Measurements from ENCODE around the gene PARM1.
"Not testable (repeated sequence)": the region's sequence is repeated elsewhere in the genome, so short reads cannot be mapped to it uniquely, and the experiment has no call there.

The PARM1 gene

DNA sequence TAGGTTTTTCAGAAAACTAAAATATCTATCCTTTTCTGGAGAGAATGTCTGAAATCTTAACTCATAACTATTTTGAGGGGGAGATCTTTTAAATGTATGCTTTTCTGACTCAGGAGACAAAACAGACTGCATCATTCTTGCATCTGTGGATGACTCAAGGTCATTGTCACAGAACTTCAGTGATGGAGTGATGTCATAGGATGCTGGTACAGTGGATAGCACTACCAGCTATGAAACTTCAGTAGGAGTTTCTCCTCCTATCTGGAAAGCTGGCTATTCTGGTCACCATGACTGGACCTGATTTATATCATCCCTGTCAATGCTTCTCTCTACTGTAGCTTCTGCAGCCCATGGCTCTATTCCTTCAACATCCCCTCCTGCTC is 50.3 kb downstream of the PARM1 start:
- DNase-seq (ENCODE audit: low read depth), result no peak

DNA sequence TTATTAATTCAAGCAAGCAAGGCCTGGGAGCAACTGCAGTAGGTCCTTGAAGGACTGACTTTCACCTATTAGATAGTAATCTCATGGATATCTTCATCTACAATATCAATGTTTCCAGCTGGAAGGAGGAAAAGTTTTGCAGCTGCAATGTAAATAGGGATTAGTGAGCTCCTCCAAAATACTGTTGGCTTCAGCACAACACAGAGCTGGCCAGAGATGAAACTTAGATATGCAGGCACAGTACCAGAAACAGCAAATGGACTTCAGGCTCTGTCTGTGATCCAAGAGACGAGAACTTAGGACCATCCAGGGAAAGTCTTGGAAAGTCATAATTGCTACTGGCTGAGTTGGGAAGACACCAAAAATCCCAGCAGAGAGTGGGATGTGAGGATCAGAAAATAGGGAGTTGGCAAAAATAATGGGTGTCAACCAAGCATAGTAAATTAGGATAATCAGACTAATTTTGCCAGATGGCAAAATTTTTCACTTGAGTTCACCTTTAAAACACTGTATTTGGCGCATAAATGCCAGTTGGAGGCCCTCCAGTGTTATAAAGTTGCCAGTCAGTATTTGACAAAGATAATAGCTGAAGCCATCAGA is 57.5 kb downstream of the PARM1 start:
- DNase-seq (ENCODE audit: low read depth), result no peak

DNA sequence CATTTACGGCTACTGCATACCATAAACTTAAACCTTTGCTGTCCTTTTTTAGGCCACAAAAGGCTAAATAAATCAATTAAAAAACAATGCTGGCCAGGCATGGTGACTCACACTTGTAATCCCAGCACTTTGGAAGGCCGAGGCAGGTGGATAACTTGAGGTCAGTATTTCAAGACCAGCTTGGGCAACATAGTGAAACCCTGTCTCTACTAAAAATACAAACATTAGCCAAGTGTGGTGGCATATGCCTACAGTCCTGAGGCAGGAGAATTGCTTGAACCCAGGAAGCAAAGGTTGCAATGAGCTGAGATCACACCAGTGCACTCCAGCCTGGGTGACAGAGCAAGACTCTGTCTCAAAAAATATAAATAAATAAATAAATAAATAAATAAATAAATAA is 61.5 kb downstream of the PARM1 start:
- not testable (repeated sequence) for DNase-seq (ENCODE audit: low read depth)

DNA sequence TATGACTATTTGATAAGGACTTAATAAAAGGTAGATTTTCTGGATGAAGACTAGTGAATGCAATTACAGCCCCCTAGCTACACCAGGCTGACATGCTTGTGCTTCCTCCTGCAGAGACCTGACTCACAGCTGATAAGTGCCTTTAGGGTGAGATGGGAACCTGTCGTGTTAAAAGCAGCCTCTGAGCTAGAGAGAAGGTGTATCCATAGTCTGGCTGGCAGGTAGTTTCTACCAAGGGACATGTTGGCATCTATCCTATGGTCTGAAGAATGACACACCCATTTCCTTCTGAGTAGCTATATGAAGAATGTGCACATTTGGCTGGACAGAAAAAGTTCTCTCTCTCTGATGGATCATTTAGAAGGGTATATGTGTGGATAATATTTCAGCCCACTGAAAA is 64.1 kb downstream of the PARM1 start:
- DNase-seq (ENCODE audit: low read depth), result no peak

DNA sequence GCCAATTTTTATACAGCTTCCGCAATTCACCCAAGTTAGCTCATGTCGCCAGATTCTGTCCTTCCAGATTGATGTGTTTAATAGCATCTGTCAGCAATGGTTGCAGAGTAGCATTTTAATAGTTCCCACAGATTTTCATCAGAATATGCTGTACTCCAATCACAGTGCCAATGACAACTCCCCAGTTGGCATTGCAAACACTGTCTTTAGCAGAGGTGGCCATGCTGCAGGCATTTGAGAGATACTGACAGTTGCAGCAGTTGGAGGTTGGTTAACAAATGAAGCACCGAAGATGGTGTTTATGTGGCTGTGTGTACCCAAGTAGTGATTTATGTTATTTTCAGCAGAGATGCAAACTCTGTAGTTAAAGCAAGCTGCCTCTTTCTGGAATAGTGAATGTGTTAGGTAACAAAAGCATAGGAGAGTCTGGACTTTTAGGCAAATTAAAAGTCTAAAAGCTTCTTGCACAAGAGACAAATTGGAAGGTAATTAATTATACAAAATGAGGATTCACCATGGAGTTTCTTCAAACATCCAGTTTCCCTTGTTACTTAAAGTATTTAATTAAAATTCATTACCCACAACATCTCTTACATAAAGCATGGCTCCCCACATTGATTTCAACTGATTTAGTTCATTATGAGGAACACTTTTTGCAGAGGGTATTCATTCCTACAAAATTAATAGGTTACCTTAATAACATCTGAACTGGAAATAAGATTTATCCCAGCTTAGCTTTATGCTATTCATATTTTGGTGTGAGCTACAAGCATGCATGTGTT is 65.2 kb downstream of the PARM1 start:
- no peak for DNase-seq (ENCODE audit: low read depth)

DNA sequence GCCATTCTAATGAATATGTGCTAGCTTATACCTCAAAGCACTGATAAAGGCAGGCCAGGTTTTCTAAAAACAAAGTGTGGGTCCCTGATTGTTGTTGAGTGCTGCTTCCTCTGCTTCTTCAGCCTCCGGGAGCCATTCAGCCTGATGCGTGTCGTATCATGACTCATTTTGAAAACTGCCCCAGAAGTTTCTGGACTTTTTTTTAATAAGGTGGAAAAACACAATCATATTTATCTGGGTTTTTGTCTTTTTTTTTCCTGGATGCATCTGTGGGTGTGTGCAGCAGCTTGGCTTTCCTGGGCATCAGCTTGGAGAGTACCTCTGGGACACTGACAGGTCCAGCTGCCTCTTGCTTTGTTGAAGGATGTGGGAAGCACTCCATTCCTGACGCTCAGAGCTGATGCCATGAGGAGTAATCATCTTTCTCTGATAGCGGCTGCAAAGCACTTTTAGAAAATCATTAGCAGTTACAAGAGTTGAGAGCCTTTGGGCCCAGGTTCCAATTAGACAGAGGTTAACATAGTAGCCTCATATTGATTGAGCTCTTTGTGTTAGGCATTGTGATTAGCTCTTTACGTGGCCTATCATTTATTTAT is 66.9 kb downstream of the PARM1 start:
- no peak for DNase-seq (ENCODE audit: low read depth)

DNA sequence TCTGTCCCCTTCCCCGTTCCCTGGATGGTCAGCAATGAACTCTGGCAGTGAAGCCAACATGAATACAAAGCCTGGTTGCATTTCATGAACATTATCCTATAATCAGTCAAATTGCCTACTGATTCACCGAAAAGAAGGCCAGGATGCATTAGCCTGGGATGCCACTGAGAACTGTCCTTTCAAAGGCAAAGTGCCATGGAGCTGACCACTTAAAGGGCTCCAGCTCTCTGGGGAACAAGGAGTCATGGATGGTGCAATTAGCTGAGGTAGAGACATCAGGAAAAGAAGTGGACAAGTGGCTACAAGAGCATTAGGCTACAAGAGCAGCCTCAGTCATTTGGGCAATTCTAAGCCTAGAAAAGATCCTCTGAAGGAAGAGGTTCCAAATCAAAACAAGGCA is 69.0 kb downstream of the PARM1 start:
- no peak for DNase-seq (ENCODE audit: low read depth)

DNA sequence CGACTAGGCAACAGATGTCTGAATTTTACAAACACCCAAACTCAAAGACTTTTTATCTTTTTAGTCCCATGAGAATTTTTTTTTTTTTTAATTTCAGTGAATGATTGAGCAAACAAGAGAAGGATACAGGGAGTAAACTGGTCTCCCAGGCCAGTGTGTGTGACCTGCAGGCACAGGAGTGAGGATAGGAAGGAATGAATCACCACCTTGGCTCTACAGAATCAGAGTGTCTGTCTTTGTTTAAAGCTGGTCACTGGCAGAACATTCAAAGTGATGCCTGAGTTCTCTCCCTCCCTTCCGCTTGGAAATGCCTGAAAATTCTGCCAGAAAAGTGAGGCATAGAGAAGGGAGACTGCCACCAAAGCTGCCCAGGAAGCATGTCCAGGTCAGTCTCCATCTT is 69.5 kb downstream of the PARM1 start:
- DNase-seq (ENCODE audit: low read depth), result no peak

DNA sequence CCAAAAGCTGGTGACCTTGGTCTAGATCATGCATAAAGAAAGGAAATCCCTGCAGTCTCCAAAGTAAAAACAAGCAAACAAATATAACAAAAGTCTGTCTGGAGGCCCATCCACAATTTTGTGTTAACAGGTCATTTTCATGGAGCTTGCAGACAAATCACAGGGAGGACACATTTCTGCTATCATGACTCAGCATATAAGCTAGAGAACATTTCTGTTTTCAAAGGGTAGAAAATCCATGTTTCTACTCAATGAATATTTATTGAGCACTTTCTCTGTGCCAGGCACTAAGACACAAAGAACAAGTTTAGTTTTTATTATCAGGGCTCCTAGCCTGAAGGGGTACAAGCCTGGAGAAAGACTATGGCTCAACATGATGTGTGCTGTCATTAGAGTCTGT is 71.1 kb downstream of the PARM1 start:
- DNase-seq (ENCODE audit: low read depth), result no peak

DNA sequence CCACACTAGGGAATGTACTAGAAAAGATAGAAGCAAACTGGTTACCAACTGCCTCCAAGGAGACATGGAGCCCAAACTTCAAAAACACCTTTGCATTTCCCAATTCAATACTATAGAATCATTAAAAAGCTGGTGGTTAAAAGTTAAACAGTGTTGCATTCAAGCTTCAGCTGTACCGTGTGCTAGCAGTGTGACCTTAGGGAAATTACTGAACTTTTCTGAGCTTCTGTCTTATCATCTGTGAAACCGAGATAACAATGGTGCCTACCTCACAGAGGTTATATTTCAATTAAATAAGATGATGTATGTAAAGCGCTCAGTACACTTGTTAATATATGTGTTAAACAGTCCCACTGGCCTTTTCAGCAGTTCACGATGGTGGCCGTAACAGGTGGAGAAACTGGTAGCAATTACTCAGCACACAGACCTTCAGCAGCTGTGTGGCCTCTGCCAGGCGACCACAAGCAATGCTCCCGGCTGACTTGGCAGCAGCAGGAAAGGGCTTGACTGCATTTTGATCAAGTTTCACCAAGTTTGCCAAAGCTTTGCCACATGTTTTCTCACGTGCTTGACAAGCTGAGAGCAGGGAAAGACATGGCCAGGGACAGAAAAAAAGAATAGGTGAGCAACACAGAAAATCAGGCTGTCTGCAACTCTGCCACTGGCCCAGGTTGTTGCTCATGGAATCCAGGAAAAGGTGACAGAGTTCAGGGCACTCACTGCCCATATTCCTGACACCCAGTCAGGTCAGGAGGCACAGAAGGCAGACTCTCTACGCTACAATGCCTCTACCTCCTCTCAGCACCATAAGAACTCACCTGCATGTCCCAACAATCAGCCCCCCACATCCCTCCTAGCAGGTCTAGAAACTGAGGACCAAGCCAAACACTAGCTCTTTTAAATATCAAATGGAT is 72.1 kb downstream of the PARM1 start:
- no peak for DNase-seq (ENCODE audit: low read depth)

DNA sequence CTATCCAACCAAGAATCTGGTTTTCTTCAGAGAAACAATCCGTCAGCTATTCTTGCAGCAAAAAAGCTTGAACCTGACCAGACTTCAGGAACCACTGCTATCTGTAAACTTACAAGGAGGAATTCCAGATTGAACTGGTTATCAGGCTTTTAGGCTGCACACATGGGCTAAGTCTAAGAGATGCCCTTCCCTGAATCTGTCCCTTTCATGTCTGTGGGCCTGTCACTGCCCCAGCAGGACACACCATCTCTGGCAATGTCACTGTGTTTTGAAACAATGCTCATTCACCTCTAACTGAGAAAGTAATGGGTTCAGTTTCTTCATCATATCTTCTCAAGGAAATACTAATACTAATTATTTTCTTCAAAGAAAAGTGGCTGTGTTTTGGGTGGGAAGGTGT is 72.8 kb downstream of the PARM1 start:
- no peak for DNase-seq (ENCODE audit: low read depth)

DNA sequence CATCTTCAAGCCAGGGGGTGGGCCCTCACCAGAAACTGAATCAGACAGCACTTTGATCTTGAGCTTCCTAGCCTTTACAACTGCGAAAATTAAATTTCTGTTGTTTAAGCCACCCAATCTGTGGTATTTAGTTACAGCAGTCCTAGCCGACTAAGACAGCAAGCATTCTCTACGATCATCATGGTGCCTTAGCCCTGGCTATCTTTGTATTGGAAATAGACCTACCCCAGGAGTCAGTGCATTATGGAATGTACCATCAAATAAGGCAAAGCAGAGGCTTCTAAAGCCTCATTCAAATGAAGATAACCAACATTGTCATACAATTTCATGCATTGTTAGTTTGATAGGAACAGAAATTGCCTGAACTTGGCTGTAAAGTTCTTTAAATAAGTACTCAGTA is 75.0 kb downstream of the PARM1 start:
- DNase-seq (ENCODE audit: low read depth), result no peak

DNA sequence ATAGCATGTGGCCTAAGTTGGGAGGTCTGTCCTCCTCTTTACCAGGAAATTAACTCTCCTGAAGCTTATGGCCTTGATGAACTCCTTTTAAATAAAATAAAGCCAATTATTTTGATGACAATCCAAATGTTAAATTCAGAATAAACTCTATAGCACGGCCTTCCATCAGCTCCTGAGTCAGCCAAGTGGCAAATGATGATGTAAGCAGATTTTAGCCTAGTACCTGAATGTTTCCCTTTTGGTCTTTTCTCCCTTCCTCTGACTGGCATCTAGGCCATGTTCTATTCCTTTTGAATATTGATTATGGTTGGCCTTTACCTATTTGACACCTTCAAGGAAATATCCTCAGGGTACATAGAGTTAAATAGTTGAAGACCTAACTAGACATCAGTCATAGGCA is 76.2 kb downstream of the PARM1 start:
- no peak for DNase-seq (ENCODE audit: low read depth)

DNA sequence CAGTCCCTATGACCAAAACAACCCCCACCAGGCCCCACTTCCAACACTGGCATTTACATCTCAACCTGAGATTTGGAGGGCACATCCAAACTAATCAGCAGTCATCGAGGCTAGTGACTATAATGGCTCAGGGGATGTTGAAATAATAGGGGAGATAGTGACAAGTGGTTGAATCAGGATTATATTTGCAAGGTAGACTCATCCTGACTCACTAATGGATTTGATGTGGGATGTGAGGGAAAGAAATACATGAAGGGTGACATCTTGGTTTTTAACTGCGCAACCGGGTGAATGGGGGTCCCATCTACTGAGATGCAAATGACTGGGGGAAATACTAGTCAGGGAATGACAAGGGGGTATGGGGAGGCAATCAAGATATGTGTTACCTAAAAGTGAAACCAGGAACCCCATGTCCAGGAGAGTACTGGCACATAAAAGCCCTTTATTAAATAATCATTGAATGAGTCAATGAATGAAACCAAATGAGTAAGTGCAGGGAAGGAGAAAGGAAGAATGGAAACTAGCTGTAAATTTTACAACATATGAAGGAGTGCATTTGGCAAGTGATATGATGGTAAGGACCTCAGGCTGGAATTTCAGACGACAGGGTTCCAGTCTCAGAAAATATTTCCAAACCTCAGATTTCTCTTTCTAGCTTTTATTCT is 78.3 kb downstream of the PARM1 start:
- DNase-seq (ENCODE audit: low read depth), result no peak

DNA sequence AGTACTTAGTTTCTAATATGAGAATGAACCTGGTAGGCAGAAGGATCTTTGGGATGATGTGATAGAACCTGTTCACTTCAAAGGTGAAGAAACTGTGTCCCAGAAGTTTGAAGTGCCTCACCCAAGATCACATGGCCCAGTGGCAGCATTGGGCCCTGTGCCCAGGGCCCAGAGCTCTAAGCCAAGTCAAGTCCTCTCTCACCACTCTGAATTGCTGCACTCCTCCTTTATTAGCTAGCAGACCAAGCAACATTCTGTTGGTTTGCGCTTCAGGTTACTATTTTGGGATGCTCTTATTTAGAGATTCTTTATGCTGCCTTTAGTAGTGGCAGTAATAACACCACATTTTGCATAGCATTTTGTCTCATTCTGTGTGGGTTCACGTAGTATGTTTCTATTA is 82.7 kb downstream of the PARM1 start:
- DNase-seq (ENCODE audit: low read depth), result no peak

DNA sequence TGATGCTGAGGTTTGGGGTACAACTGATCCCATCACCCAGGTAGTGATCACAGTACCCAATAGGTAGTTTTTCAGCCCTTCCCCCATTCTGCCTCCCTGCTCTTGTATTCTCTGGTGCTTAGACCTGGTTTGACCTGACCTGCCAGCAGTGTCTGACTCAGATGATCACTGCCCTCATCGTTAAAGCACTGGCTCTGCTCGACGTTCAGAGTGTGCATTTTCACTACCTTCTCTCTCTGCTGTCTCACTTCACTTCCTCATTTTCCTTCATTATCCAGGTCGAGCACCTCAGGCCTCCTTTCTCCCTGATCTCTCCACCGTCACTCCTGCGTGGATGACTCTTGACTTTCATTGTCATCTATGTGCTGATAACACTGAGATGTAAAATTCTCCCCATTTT is 83.6 kb downstream of the PARM1 start:
- DNase-seq (ENCODE audit: low read depth), result no peak

DNA sequence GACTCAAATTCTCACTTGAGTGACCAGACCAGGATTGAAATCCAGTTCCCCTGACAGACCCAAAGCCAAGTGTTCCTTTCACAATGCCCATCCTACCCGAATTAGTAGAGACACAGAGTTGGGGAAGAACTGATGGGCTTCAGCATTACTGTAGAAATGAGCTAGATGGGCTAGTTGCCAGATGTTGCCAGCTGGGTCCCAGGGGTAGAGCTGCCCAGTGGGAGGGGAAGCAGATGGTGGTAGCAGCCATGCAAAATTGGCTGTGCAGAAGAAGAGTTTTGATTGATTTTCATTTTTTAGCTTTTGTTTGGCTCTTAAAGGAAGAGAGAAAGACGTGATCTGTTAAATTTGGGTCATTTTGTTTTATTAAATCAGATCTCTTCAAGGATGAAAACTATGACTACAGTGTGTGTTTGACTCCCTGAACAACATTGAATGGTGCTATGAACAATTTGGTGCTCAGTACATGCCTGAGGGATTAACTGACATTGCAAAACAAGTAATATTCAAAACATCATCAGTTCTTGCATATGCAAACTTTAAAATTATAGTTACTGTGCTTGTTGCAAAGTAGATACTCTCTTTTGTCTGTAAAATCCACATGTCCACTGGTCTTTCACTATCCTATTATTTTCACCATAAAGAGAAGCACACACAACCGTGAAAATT is 86.0 kb downstream of the PARM1 start:
- no peak for DNase-seq (ENCODE audit: low read depth)

DNA sequence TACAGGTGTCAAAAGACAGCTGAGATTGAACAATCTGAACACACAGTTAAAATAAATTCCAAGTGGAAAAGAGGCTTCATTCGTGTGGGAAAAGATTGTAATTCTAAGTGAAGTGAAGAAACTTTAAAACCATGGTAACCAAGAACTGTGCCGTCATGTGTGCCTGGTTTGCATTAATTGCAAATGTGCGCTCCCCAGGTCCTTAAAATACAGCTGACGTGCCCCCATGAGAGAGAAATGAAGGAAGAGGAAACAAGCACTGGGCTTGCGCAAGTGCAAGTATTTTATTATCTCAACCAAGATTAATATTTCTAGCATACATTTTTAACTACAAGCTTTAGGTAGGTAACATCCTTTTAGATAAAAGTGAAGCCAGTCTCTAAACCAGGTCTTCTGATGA is 92.5 kb downstream of the PARM1 start:
- no peak for DNase-seq (ENCODE audit: low read depth)

DNA sequence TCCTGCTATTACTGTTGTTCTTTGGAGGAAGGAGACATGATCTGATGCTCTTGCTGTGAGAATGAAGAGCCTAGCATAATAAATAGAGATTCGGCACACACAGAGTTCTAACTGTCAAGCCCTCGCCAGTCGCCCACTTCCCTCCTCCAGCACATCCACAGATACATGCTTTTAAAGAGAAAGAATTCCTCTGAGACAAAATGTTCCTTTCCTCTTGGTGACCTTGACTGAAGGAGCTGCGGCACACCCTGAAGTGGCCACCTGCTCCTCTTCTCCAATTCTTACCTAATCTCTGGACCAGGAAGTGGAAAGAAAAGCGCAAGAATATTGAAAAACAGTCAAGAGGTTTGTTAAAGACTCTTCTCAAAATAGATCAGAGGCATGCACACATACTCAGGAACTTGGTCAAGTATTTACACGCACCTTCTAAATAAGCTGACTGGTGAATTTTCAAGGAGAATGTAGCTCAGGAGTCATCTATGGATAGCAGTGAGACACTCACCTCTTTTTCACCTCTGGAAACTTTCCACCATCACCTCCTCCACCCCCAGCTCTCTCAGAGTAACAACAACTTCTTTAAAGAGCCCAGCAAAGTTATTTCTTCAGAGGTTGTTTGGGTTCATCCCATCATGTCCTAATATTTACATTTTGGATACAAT is 95.4 kb downstream of the PARM1 start:
- DNase-seq (ENCODE audit: low read depth), result no peak

DNA sequence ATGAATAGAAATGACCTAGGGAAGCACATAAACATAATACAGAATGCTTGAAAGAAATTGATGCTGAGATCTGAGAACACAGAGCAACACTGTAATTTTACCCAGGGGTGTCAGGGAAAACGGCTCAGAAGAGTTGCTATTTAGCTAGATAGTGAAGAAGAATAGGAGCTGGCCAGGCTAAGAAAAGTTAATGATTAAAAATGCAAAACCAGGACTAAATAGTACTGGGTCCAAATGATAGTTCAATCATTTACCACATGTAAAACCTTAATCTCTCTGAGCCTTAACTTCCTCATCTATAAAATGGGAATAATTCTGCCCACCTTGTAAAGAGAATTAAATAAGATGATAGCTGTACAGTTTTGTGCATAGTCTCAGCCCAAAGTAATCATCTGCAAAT is 97.1 kb downstream of the PARM1 start:
- DNase-seq (ENCODE audit: low read depth), result no peak

DNA sequence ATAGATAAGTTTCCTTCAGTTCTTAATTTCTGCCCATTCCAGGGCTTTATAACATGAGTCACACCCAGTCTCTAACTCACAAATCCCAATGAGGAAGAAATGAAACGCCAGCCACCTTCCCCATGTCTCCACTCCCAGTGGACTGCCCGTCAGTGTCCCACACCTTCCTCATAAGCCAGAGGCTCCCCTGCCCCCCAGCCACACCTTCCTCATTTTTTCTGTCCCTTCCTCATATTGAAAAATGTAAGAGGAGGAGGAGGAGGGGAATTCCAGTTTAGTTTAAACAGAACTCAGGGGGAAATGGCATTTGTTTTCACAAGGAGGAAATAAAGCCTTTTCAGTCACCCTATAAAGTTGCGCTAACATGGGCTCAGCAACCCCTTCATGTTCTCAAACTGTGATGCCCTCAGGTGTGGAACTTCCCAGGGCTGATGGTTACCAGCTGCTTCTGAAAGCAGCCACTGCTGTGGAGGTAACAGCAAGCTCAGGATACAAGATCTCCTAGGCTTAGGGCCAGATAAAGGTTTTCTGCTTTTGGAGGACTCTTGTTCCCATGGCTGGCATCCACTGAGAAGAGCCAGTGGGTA is 97.8 kb downstream of the PARM1 start:
- no peak for DNase-seq (ENCODE audit: low read depth)
